Natural killer cell treated with Interleukin-12 subunit alpha and Interleukin-12 subunit beta and Interleukin-15 and Interleukin-18, amount 100 ng/mL, for 72 hours (primary cell): ENCODE measurements around the gene AUTS2. TPM values are rescaled to one million over a fixed set of nuclear protein-coding genes. Genes with fewer than 3 reads are reported as not detected.

Source experiments
- ATAC-seq, 2 donors: fragments of 150-1000 bp; cut with Tn5 transposase in 1 of 2; sonication (Bioruptor Pico), chemical (Tn5 transposase) in 1 of 2; 2 replicates each; pipeline ENCODE4 v1.10.0; 2021
- DNase-seq: peaks from one replicate; pipeline ENCODE4 v3.0.0; 2022; ENCODE audit warnings: low spot score
- H3K27ac Mint-ChIP-seq, 2 donors: 1 replicate in 1 of 2; 2 replicates in 1 of 2; pipeline ENCODE4 v1.8.0; 2022; ENCODE audit warnings: mixed read lengths in 2 of 2, mild to moderate bottlenecking in 1 of 2, moderate library complexity in 1 of 2
- H3K27me3 Mint-ChIP-seq, 2 donors: 1 replicate in 1 of 2; 2 replicates in 1 of 2; pipeline ENCODE4 v1.8.0; 2022; ENCODE audit warnings: mixed read lengths in 2 of 2
- H3K36me3 Mint-ChIP-seq: one replicate; pipeline ENCODE4 v1.8.0; 2022; ENCODE audit warnings: mixed read lengths
- H3K4me1 Mint-ChIP-seq, 2 donors: 1 replicate in 1 of 2; 2 replicates in 1 of 2; pipeline ENCODE4 v1.8.0; 2022; ENCODE audit warnings: low read depth in 2 of 2, mixed read lengths in 2 of 2, mild to moderate bottlenecking in 1 of 2
- H3K4me3 Mint-ChIP-seq: one replicate; pipeline ENCODE4 v1.8.0; 2022; ENCODE audit warnings: mixed read lengths
- H3K9me3 Mint-ChIP-seq: 2 replicates; pipeline ENCODE4 v1.8.0; 2022; ENCODE audit warnings: mixed read lengths
- total RNA-seq, 2 donors: library from RNA; stranded (reverse); gene quantifications; one replicate each; pipeline ENCODE4 v1.2.3, GENCODE V29; 2022

AUTS2 gene
- total RNA-seq, 2 donors from 2014 or later, result 14.3 to 43.0 TPM

DNA sequence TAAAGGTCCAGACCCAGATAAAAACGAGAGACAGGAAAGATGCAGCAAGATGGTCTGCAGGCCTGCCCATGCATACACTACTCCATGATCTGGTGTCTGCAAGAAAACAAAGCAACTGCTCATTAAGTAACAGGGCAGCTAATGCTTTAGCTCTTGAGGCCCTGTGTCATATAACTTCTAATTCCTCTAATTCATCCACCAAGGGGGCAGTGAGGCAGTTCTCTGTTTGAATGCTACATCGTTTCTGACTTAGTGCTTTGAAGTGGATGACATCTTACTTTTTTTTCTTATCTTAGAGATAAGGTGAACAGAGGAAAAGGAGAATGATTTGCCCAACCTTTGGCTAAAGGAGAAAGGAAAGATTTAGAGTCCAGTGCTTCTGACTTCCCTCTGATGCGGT, 619.7 kb downstream of the AUTS2 start:
- ATAC-seq, result no peak
- no peak for DNase-seq
- Mint-ChIP-seq H3K4me3 (no peak overlapping the region), H3K27ac (no peak overlapping the region), H3K27me3 (no peaks in the 10 kb centered on the region), H3K9me3 (no peaks in the 10 kb centered on the region), H3K4me1 (no peaks in the 10 kb centered on the region), H3K36me3 (no peaks in the 10 kb centered on the region)

DNA sequence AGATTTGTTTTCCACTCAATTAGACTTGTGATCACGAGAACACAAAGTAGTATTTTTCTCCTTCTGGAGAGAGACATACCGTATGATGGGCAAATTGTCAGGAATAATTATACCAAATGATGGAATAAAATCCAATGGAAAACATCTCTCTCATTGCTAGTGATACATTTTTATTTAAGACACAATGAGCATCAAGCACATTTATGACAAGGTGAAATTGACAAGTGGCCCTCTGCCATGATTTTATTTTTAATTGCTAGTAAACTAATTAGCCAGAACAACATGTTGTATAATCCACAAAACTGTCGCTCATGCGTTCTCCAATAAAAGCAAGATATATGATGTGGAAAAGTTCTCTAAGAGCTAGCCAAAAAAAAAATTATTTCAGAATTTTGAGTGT, 620.8 kb downstream of the AUTS2 start:
- no peaks in the 10 kb centered on the region for H3K36me3 Mint-ChIP-seq
- H3K27ac Mint-ChIP-seq, result no peak overlapping the region
- no peaks in the 10 kb centered on the region for H3K27me3 Mint-ChIP-seq
- H3K4me3 Mint-ChIP-seq, result no peak overlapping the region
- ATAC-seq (no peak), DNase-seq (no peak)
- no peaks in the 10 kb centered on the region for H3K4me1 Mint-ChIP-seq
- H3K9me3 Mint-ChIP-seq, result no peaks in the 10 kb centered on the region

DNA sequence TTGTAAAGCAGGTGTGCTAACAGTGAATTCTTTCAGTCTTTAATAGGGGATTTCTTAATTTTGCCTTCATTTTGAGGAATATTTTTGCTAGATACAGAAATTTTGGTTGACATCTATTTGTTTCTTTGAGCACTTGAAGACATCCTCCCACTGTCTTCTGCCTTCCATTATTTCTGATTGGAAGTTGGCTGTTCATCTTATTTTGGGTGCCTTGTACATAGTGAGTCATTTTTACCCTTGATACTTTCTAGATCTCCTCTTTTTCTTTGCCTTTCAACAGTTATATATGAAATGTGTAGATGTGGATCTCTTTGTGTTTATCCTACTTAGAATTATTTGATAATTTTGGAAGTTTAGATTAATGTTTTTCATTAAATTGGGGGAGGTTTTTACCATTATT, 631.0 kb downstream of the AUTS2 start:
- Mint-ChIP-seq H3K4me3 (no peak overlapping the region), H3K9me3 (peaks cover 11% of the 10 kb centered on the region), H3K27ac (no peak overlapping the region), H3K4me1 (no peaks in the 10 kb centered on the region), H3K36me3 (peaks cover 25% of the 10 kb centered on the region), H3K27me3 (no peaks in the 10 kb centered on the region)
- ATAC-seq (no peak), DNase-seq (no peak)

DNA sequence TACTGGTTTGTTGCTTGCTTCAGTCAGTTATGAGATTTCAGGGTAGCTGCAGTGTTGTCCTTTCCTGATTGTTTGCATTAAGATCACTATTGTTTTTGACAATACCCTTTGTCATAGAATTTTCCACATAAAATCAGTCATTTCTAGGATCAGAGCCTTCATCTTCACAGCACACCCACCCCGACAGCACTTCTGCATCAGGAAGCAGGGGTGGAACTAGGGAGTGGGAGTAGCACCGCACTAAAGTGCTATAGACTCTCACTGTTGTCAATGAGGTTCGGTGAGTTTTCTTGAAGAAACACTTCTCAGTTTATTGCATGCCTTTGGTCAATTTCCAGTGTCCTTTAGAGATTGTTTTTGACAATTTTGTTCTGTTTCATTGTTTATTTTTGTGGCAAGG, 632.5 kb downstream of the AUTS2 start:
- Mint-ChIP-seq H3K36me3 (peaks cover 25% of the 10 kb centered on the region), H3K4me3 (no peak overlapping the region), H3K4me1 (no peaks in the 10 kb centered on the region), H3K27ac (no peak overlapping the region), H3K27me3 (no peaks in the 10 kb centered on the region), H3K9me3 (peaks cover 11% of the 10 kb centered on the region)
- DNase-seq, result no peak
- ATAC-seq, result no peak

DNA sequence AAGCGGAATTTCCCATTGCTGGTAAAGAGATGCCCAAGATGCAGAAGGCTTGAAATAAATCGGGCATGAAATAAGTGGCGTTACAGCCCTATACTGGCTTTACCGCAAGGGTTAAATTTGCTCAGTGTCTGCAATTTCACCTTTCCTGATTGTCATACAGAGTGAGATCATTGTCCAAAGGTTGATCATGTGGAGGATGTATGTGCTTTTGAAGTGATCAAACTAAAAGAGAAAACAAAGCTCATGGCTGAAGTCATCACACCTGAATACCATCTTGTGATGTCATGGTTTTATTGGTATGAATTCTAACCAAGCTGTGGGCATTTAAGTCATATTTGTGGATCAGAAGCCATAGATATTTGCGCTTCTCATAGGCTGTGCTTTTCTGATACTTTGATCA, 635.5 kb downstream of the AUTS2 start:
- DNase-seq, result no peak
- Mint-ChIP-seq H3K27ac (no peak overlapping the region), H3K36me3 (peaks cover 25% of the 10 kb centered on the region), H3K27me3 (no peaks in the 10 kb centered on the region), H3K4me1 (peaks cover 6 to 8% of the 10 kb centered on the region in 2 donors), H3K9me3 (peaks cover 11% of the 10 kb centered on the region), H3K4me3 (no peak overlapping the region)
- no peak for ATAC-seq

DNA sequence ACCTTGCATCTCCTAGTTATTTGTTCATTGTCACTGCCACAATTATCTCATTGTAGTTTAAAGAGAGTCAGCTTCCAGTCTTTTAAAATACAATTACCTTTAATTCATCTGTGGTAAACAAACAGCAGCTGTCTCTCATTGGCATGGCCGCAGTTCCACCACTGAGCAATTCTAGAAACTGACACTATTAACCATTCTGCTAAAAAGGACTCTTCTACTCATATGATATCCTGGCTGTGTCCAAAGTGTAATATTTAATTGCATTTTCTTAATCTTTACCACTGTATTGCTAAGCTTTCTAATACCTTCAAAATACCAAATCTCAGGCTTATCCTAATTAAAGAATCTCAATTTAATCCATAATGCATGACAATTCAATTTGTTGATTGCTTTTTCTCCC, 639.0 kb downstream of the AUTS2 start:
- no peaks in the 10 kb centered on the region for H3K27me3 Mint-ChIP-seq
- H3K27ac Mint-ChIP-seq, result no peak overlapping the region
- no peak for ATAC-seq
- no peak for DNase-seq
- H3K36me3 Mint-ChIP-seq, result peaks cover 3% of the 10 kb centered on the region
- no peaks in the 10 kb centered on the region for H3K9me3 Mint-ChIP-seq
- no peak overlapping the region for H3K4me3 Mint-ChIP-seq
- H3K4me1 Mint-ChIP-seq, result peaks cover 7 to 8% of the 10 kb centered on the region in 2 donors

DNA sequence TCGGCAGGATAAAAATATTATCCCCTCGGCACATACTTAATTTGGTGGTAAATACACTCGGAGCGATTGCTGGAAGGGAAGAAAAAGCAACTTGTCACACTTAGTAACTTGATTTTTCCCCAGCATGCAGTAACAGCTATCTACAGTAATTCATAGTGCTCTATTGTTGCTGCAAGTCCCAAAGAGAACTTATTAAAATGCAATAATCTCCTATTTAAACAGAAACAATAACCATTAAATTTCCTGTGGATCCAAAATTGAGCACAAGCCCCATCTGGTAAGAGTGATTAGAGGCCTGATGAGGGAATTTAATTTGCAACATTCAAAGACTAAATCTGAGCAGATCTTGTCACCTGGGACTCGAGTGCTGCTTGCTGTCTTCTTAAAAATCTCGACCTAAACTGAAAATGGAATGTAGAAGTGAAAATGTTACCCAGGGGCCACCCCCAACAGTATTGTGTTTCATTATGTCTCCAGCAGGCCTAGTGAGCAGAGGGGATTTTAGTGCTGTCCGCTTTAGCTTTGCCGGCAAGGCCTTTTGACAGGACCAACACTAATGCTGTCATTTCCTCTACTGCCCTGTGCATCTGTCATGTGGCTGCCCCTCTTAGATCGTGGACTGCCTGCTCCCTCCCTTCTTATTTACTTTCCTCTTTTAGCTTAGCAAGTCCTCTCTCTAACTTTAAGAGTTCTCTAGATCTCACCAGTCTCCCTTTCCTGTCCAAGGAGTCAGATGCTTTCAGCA, 639.7 kb downstream of the AUTS2 start:
- H3K4me3 Mint-ChIP-seq, result no peak overlapping the region
- H3K36me3 Mint-ChIP-seq, result no peaks in the 10 kb centered on the region
- ATAC-seq (peak; percentile 49 to 64), DNase-seq (no peak)
- H3K9me3 Mint-ChIP-seq, result no peaks in the 10 kb centered on the region
- peak overlapping the region in 1 of 2 donors; percentile 36 for H3K27ac Mint-ChIP-seq
- H3K27me3 Mint-ChIP-seq, result no peaks in the 10 kb centered on the region
- H3K4me1 Mint-ChIP-seq, result peaks cover 7 to 8% of the 10 kb centered on the region in 2 donors

DNA sequence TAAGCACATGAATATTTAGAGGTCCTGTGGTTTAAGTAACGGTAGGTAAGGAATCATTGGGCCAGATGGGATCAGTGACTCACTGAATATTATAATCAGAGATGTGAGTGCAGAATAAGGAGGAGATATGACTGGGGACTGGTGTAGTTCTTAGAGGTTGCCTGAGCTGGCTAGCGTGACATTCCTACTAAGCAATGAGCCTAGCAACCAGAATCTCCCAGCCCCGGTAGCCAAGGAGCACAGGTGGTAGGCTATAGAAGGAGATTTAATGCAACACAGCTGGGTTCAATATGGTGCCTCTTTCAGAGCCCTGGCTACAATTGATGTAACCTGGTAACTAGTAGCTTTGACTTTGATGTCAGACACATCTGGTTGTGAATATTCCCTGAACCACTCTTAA, 641.6 kb downstream of the AUTS2 start:
- DNase-seq, result no peak
- peaks cover 7 to 8% of the 10 kb centered on the region in 2 donors for H3K4me1 Mint-ChIP-seq
- no peak overlapping the region for H3K4me3 Mint-ChIP-seq
- H3K27ac Mint-ChIP-seq, result no peak overlapping the region
- no peak for ATAC-seq
- H3K36me3 Mint-ChIP-seq, result no peaks in the 10 kb centered on the region
- H3K27me3 Mint-ChIP-seq, result no peaks in the 10 kb centered on the region
- H3K9me3 Mint-ChIP-seq, result no peaks in the 10 kb centered on the region

DNA sequence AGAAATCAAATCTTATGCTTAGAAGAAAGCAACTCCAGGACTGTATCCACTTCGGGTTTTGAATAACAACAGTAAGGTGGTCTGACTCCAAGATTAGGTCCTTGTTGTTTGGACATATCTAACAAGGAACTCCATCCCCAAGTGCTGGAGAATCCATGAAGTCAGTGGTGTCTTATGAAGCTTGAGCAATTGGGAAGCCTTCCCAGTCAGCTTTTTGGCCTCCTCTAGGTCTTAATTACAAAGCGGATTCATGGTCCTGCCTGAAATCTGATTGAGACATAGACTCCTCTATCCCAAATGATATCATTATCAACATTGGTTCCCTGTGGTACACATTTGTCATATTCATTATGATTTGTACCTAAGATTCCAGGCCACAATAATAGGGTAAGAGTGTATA, 642.6 kb downstream of the AUTS2 start:
- H3K36me3 Mint-ChIP-seq, result no peaks in the 10 kb centered on the region
- H3K4me3 Mint-ChIP-seq, result no peak overlapping the region
- ATAC-seq, result no peak
- DNase-seq, result no peak
- no peaks in the 10 kb centered on the region for H3K27me3 Mint-ChIP-seq
- peaks cover 7 to 8% of the 10 kb centered on the region in 2 donors for H3K4me1 Mint-ChIP-seq
- no peak overlapping the region for H3K27ac Mint-ChIP-seq
- H3K9me3 Mint-ChIP-seq, result no peaks in the 10 kb centered on the region

DNA sequence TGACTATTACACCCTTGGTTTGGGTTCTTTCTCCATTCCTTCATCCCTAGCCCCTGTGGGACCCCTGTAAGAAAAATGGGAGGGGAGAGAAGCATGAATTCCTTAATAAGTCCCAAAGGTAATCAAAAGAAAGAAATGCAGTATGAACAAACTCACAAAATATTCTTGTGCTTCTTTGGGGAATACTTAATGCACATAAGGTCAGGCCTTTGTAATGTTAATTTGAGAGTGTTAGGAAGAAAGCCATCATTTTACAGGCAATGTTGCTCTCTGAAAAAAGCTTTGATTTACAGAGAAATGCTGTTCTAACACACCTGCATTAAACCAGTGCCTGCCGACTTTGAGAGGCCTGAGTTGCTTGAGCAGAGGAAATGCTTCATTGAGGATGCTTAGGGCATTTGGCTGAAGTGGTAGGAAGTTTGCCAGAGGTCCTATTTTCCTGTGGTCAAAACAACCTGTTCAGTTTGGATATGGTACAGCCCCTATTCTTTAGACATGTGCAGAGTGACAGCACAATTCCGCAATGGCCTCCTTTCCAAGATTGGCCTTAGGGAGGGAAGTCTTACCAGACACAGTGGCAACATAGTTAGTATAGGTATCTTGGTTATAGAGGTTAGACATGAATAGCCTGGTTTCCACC, 643.4 kb downstream of the AUTS2 start:
- H3K36me3 Mint-ChIP-seq, result no peaks in the 10 kb centered on the region
- no peak for ATAC-seq
- no peak for DNase-seq
- no peaks in the 10 kb centered on the region for H3K27me3 Mint-ChIP-seq
- H3K9me3 Mint-ChIP-seq, result no peaks in the 10 kb centered on the region
- H3K4me3 Mint-ChIP-seq, result no peak overlapping the region
- peaks cover 7 to 8% of the 10 kb centered on the region in 2 donors for H3K4me1 Mint-ChIP-seq
- H3K27ac Mint-ChIP-seq, result no peak overlapping the region

DNA sequence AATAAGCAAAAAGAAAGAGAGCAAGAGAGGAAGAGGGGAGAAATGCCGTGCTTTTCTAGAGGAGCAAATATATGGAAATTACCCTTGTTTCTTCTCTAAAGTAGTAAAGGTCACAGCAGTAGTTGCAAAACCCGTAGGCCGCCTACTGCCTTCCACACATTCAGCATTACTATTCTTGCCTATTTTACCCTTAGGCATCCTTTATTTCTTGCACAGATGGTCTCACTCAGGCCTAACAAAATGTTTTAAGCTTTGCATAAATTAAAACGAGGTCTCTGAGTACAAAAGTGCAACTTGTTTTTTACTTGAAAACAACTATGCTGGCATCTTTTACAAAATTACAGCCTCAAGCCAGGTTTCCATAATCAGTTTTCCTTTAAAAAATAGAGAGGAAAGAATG, 644.6 kb downstream of the AUTS2 start:
- Mint-ChIP-seq H3K4me3 (no peak overlapping the region), H3K4me1 (peaks cover 7 to 8% of the 10 kb centered on the region in 2 donors), H3K27ac (no peak overlapping the region), H3K27me3 (no peaks in the 10 kb centered on the region), H3K36me3 (no peaks in the 10 kb centered on the region), H3K9me3 (no peaks in the 10 kb centered on the region)
- no peak for DNase-seq
- ATAC-seq, result no peak

DNA sequence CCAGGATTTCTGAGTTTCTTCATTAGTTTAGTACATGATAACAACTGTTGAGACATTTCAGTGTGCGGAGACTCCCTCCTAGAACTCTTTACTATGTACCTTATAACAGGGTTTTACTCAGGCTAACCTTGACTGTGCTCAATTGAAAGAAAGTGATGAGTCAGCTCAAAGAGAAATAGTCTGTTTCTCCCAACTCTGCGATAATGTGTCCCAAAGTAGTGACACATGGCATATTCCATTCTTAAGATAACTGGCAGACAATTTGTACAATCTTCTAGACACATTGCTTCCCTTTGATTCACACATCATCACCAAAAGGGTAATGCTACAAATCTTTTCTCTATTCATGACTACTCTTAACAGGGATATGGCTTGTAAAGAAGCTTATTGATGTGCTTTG, 645.2 kb downstream of the AUTS2 start:
- ATAC-seq (no peak), DNase-seq (no peak)
- Mint-ChIP-seq H3K4me3 (no peak overlapping the region), H3K27me3 (no peaks in the 10 kb centered on the region), H3K27ac (no peak overlapping the region), H3K4me1 (peaks cover 3 to 4% of the 10 kb centered on the region in 2 donors), H3K9me3 (no peaks in the 10 kb centered on the region), H3K36me3 (no peaks in the 10 kb centered on the region)

DNA sequence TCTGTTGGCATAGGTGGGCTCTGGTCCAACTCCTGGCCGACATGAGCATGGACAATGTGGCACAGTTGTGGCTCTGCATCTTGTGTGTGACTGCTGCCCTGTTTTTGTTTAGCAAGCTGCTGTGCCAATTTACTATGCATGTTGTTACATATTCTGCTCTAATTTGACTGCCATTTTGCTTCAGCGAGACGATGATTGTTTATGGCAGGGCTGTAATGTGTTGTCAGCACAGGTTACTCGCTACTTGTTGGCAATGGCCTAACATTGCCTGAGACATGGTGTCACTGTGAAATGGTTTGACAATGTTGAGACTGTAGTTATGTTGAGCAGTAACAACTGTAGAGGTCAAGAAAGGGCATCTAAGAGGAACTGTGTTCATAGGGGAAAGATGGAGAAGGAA, 659.6 kb downstream of the AUTS2 start:
- no peaks in the 10 kb centered on the region for H3K27me3 Mint-ChIP-seq
- DNase-seq (no peak), ATAC-seq (no peak)
- H3K4me1 Mint-ChIP-seq, result peaks cover 0 to 2% of the 10 kb centered on the region in 2 donors
- H3K9me3 Mint-ChIP-seq, result no peaks in the 10 kb centered on the region
- no peak overlapping the region for H3K4me3 Mint-ChIP-seq
- no peaks in the 10 kb centered on the region for H3K36me3 Mint-ChIP-seq
- no peak overlapping the region for H3K27ac Mint-ChIP-seq

DNA sequence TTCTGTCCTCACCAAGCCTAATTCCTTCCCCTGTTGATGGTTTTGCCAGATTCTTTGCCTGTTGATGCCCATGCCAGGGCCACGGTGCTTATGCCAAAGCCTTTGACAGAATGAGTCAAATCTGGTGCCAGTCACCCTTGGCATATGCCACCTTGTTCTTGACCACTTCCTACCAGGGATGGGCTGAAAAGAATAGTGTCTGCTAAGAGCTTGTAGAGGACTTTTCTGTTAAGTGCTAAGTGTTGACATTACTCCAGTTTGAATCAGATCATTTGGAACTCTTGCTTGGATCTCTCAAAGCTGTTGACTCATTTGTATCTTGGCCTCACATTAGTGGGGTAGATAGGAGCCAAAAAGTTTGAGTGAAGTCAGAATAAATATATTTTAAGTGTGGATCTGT, 661.2 kb downstream of the AUTS2 start:
- DNase-seq, result no peak
- Mint-ChIP-seq H3K36me3 (no peaks in the 10 kb centered on the region), H3K9me3 (no peaks in the 10 kb centered on the region), H3K4me1 (peaks cover 0 to 2% of the 10 kb centered on the region in 2 donors), H3K4me3 (no peak overlapping the region), H3K27ac (no peak overlapping the region), H3K27me3 (no peaks in the 10 kb centered on the region)
- ATAC-seq, result no peak
